ENCODE measurements around the gene MCUB.

GRCh38 chr4:109657854-109658418 lies 97.9 kb downstream of the MCUB start:
- TF ChIP-seq FOXM1 (IDR thresholded peaks at IDR 0.05; ENCODE audit: borderline replicate concordance) (no peak), TARDBP (IDR thresholded peaks at IDR 0.05) (no peak), NFRKB (IDR thresholded peaks at IDR 0.05) (no peak), FOXA1 (IDR thresholded peaks at IDR 0.05) (no peak), HDGF (IDR thresholded peaks at IDR 0.05; ENCODE audit: borderline replicate concordance) (no peak), SP1 (IDR thresholded peaks at IDR 0.05) (no peak), LEF1 (IDR thresholded peaks at IDR 0.05; ENCODE audit: borderline replicate concordance) (no peak), SUZ12 (IDR thresholded peaks at IDR 0.05) (no peak)
